ENCODE measurements around the gene SUSD5. TPM values are rescaled to one million over a fixed set of nuclear protein-coding genes. Genes with fewer than 3 reads are reported as not detected.
A peak's percentile ranks its signal among the peaks of the same experiment; 100 is the strongest.

Gene SUSD5
- 1 to 10 TPM in 2 of 4 donors, under 1 TPM in 2; 0.55 to 2.2 (median 1.1) TPM for total RNA-seq

DNA sequence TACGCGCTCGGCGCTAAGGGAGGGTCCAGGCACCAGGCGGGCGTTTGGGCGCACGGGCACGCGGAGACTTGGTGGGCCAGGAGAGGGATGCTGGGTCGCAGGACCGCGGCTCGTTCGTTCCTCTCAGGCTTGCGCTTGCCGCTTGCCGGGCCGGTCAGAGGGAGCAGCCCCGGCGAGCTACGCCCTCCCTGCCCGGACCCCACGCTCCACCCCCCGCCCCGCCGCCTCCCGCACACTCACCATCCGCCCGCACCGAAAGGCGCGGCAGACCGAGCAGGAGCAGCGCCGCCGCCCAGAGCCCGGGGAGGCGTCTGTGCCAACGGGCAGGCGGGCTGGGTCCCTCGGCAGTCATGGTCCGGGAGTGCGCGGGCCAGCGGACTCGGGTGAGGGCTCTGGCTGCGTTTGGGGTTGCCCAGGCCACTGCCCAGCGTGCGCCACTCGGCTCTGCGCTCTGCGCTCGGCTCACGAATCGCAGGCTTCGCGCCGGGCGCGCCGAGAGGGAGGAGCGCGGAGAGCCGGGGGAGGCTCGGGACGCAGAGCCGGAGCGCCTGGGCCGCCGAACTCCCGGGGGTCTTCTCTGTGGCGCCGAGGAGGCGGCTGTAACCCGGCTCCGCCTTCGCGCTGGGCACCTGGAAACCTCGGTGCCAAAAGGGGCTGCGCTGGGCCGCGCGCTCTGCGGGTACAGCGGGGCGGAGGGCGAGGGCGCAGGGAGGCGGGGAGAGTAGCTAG, at the start of gene SUSD5:
Gene SUSD5 (minus strand): TSS at position 365 of the 729 bp plus-strand sequence. CDS start 13 bp downstream, at position 352.
- in situ Hi-C loops (cut with MboI; ENCODE audit: low sequenced_read_pairs in 4 of 4), result no loop called here

DNA sequence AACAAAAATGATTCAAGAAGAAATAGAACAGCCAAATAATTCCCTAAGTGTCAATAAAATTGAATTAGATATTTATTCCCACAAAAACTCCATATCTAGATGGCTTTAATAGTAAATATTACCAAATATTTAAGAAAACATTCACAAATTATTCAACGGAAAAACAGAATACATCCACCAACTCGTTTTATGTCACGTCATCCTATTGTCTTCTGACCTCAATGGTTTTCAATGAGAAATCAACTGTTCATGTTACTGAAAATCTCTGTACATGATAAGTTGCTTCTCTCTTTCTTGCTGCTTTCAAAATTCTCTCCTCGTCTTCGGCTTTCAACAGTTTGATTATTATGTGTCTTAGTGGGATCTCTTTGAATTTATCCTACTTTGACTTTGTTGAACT, 41.5 kb upstream of the SUSD5 start:
- intact Hi-C loops (cut with DNase I; ENCODE audit: low total_unique reads) (no loop called here), in situ Hi-C loops (cut with MboI; ENCODE audit: low sequenced_read_pairs in 4 of 4) (no loop called here)
- no peak for TF ChIP-seq CTCF (IDR thresholded peaks at IDR 0.05 in 4 of 5, conservative IDR thresholded peaks at IDR 0.05 in 1 of 5)
- TF ChIP-seq POLR2A (IDR thresholded peaks at IDR 0.05), result no peak
- Histone ChIP-seq H3K4me3 (no peak overlapping the region), H3K27me3 (peaks cover 0 to 3% (median 0%) of the 10 kb centered on the region in 3 donors), H3K4me1 (no peaks in the 10 kb centered on the region), H3K36me3 (no peaks in the 10 kb centered on the region), H3K27ac (no peak overlapping the region), H3K9me3 (no peaks in the 10 kb centered on the region)
- no peak for ATAC-seq
- no peak for DNase-seq

More for the DNA sequence above, at the start of gene SUSD5:
- H3K4me3 ChIP-seq, result peak within 1 kb of the TSS; percentile 42 to 57 (median 46)
- no peak for DNase-seq
- peaks cover 5% of the 10 kb centered on the region in 2 donors for H3K4me1 ChIP-seq
- peaks cover 5 to 26% (median 7%) of the 10 kb centered on the region in 3 donors for H3K27me3 ChIP-seq
- H3K27ac ChIP-seq, result no peak within 1 kb of the TSS
- H3K36me3 ChIP-seq, result no peaks in the 10 kb centered on the region
- intact Hi-C loops (cut with DNase I; ENCODE audit: low total_unique reads), result no loop called here
- no peak for ATAC-seq
- H3K9me3 ChIP-seq, result no peaks in the 10 kb centered on the region
- no peak for TF ChIP-seq CTCF (IDR thresholded peaks at IDR 0.05 in 4 of 5, conservative IDR thresholded peaks at IDR 0.05 in 1 of 5)
- no peak for TF ChIP-seq POLR2A (IDR thresholded peaks at IDR 0.05)

GRCh38 chr3:33256249-33256648, 37.6 kb upstream of the SUSD5 start:
- ATAC-seq, result no peak
- H3K4me3 ChIP-seq, result no peak overlapping the region
- no peaks in the 10 kb centered on the region for H3K4me1 ChIP-seq
- no peak for DNase-seq
- TF ChIP-seq POLR2A (IDR thresholded peaks at IDR 0.05), result no peak
- TF ChIP-seq CTCF (IDR thresholded peaks at IDR 0.05 in 4 of 5, conservative IDR thresholded peaks at IDR 0.05 in 1 of 5), result no peak
- peaks cover 0 to 3% (median 0%) of the 10 kb centered on the region in 3 donors for H3K27me3 ChIP-seq
- H3K36me3 ChIP-seq, result no peaks in the 10 kb centered on the region
- H3K27ac ChIP-seq, result no peak overlapping the region
- intact Hi-C loops (cut with DNase I; ENCODE audit: low total_unique reads), result no loop called here
- in situ Hi-C loops (cut with MboI; ENCODE audit: low sequenced_read_pairs in 4 of 4), result no loop called here
- H3K9me3 ChIP-seq, result no peaks in the 10 kb centered on the region

GRCh38 chr3:33250712-33251111, 32.1 kb upstream of the SUSD5 start:
- Histone ChIP-seq H3K9me3 (no peaks in the 10 kb centered on the region), H3K36me3 (no peaks in the 10 kb centered on the region), H3K4me3 (no peak overlapping the region), H3K27me3 (peaks cover 0 to 3% (median 0%) of the 10 kb centered on the region in 3 donors), H3K27ac (no peak overlapping the region), H3K4me1 (no peaks in the 10 kb centered on the region)
- in situ Hi-C loops (cut with MboI; ENCODE audit: low sequenced_read_pairs in 4 of 4), result no loop called here
- intact Hi-C loops (cut with DNase I; ENCODE audit: low total_unique reads), result no loop called here
- ATAC-seq, result no peak
- no peak for DNase-seq
- TF ChIP-seq CTCF (IDR thresholded peaks at IDR 0.05 in 4 of 5, conservative IDR thresholded peaks at IDR 0.05 in 1 of 5) (no peak), POLR2A (IDR thresholded peaks at IDR 0.05) (no peak)
